GM12878 (cell line): Measurements from ENCODE around the gene ANKRD6.

Source experiments
- BHLHE40 ChIP-seq, 2 experiments: fragments of 450-650 bp in 1 of 2; IDR thresholded peaks; 2 replicates each; pipeline ENCODE4 v1.6.1; 2011 to 2017; ENCODE audit warnings: low read depth in 2 of 2, borderline replicate concordance in 1 of 2, improper control_type of control experiment in 1 of 2, low read length in 1 of 2, mild to moderate bottlenecking in 1 of 2
- EP300 ChIP-seq, 2 experiments: fragments of 150-350 bp in 1 of 2; IDR thresholded peaks; 2 replicates each; pipeline ENCODE4 v1.6.1; 2011 to 2012; ENCODE audit warnings: low read depth in 2 of 2, low read length in 2 of 2, borderline replicate concordance in 1 of 2, improper control_type of control experiment in 1 of 2, inconsistent platforms in 1 of 2; ENCODE audit not compliant: control insufficient read depth in 1 of 2
- POLR2AphosphoS5 ChIP-seq: IDR thresholded peaks from 2 replicates; pipeline ENCODE4 v1.6.1; 2011; ENCODE audit warnings: mild to moderate bottlenecking, low read length, inconsistent platforms
- RAD51 ChIP-seq: fragments of 450-650 bp; IDR thresholded peaks from 2 replicates; pipeline ENCODE4 v1.6.1; 2016; ENCODE audit warnings: moderate library complexity, mild to moderate bottlenecking, inconsistent platforms
- TCF12 ChIP-seq: IDR thresholded peaks from 2 replicates; pipeline ENCODE4 v1.6.1; 2011; ENCODE audit warnings: low read depth, mild to moderate bottlenecking, low read length
- ZNF687 ChIP-seq: fragments of 450-650 bp; IDR thresholded peaks from 2 replicates; pipeline ENCODE4 v1.6.1; 2017; ENCODE audit warnings: mild to moderate bottlenecking, moderate library complexity
- TF ChIP-seq, protein P1 (sequence below), 3 experiments: IDR thresholded peaks in 2 of 3; conservative IDR thresholded peaks in 1 of 3; 2 replicates each; pipeline ENCODE4 v1.5.1; 2011; ENCODE audit warnings: low read depth in 3 of 3, low read length in 3 of 3, mild to moderate bottlenecking in 3 of 3, control low read depth in 2 of 3, moderate library complexity in 2 of 3, inconsistent platforms in 1 of 3, mixed read lengths in 1 of 3; ENCODE audit not compliant: control insufficient read depth in 2 of 3, insufficient read depth in 1 of 3; ENCODE audit errors: extremely low read depth in 1 of 3

DNA sequence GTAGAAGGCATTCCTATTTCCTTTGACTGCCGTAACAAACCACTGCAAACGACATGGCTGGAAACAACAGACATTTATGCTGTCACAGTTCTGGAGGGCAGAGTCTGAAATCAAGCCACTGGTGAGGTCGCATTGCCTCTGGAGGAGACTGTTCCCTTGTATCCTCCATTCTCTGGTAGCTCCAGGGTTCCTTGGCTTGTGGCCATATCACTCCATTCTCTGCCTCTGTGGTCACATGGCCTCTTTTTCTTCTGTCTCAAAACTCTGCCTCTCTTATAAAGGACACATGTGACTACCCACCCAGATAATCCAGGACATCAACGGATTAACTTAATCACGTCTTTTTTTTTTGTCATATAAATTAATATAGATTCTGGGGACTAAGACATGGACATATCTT is 121.2 kb downstream of the ANKRD6 start:
- TF ChIP-seq, protein P1, sequence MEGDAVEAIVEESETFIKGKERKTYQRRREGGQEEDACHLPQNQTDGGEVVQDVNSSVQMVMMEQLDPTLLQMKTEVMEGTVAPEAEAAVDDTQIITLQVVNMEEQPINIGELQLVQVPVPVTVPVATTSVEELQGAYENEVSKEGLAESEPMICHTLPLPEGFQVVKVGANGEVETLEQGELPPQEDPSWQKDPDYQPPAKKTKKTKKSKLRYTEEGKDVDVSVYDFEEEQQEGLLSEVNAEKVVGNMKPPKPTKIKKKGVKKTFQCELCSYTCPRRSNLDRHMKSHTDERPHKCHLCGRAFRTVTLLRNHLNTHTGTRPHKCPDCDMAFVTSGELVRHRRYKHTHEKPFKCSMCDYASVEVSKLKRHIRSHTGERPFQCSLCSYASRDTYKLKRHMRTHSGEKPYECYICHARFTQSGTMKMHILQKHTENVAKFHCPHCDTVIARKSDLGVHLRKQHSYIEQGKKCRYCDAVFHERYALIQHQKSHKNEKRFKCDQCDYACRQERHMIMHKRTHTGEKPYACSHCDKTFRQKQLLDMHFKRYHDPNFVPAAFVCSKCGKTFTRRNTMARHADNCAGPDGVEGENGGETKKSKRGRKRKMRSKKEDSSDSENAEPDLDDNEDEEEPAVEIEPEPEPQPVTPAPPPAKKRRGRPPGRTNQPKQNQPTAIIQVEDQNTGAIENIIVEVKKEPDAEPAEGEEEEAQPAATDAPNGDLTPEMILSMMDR (IDR thresholded peaks at IDR 0.05 in 2 of 3, conservative IDR thresholded peaks at IDR 0.05 in 1 of 3; ENCODE audit: control insufficient read depth in 2 of 3, extremely low read depth in 1 of 3, insufficient read depth in 1 of 3, low read depth in 3 of 3, low read length in 3 of 3), result no peak
- TF ChIP-seq RAD51, result no peak
- no peak for TF ChIP-seq EP300 (IDR thresholded peaks at IDR 0.05; ENCODE audit: borderline replicate concordance in 1 of 2, control insufficient read depth in 1 of 2, low read depth in 2 of 2, low read length in 2 of 2)
- no peak for TF ChIP-seq ZNF687
- TF ChIP-seq TCF12, result no peak
- TF ChIP-seq POLR2AphosphoS5, result no peak
- no peak for TF ChIP-seq BHLHE40 (IDR thresholded peaks at IDR 0.05; ENCODE audit: borderline replicate concordance in 1 of 2, low read depth in 2 of 2, low read length in 1 of 2)
